ENCODE measurements around the gene THEMIS.
A peak's percentile ranks its signal among the peaks of the same experiment; 100 is the strongest.

Gene THEMIS

DNA sequence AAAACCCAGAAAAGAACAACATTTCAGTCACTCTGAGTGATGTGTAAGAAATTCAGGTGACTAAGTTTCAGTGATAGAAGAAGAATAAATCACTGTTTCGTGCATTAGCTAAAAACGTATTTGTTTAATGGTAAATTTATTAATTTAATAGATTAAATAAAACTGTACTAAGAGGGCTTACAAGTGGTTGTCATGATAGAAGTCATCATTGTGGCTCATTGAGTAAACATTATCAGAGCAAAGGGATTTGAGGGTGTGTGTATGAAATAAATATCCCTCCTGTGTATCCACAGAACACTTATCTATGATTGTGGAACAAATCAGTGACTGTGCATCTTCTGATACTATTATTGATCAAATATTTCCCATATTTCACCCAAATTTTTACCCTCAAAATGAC, 40.1 kb downstream of the THEMIS start:
- no peak for DNase-seq (ENCODE audit: low read depth in 2 of 2)

DNA sequence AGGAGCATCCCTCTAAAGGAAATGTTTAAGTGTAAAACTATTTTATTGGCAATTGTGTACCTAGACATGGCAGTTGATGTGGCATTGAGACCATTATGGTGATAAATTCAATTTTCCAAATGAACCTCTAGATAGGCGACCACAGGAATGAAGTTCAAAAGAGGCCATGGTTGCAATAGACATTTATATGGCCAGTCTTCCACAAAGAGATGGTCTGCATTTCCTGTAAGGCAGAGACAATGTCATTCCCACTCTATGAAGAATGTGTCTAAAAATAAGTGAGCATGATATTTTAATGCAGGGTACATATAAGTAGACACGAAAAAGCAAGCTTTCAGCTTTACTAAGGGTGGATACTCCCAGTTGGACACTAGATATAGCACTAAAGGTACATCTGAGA, 40.9 kb downstream of the THEMIS start:
- no peak for DNase-seq (ENCODE audit: low read depth in 2 of 2)

DNA sequence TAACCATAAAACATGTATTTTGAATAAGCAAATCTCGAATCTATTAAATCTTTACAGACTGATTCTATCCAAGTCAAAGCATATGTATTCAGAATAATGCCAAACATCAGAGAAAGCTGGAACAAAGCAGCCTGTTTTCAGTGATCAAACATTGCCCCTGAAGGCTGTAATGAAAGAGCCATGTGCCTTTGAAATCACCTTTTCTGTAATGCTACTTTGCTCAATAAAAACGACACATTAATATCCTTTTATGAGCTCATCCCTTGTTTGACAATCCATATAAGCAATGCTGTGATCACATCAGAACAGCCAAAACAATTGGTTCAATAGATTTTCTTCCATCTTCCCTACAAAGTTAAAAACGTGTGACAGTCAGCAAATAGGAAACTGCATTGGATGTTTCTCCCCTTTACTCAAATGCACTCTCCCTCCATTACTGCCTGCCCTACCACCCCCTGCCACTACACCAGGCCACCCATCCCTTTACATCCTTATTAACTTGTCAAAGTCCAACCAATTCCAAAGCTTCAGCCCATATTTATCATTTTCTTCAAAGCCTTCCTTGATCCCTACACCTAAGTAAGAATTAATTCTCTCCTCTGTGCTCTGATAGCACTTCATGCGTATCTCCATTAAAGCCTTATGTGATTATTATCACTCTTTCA, 42.0 kb downstream of the THEMIS start:
- DNase-seq (ENCODE audit: low read depth in 2 of 2), result no peak

DNA sequence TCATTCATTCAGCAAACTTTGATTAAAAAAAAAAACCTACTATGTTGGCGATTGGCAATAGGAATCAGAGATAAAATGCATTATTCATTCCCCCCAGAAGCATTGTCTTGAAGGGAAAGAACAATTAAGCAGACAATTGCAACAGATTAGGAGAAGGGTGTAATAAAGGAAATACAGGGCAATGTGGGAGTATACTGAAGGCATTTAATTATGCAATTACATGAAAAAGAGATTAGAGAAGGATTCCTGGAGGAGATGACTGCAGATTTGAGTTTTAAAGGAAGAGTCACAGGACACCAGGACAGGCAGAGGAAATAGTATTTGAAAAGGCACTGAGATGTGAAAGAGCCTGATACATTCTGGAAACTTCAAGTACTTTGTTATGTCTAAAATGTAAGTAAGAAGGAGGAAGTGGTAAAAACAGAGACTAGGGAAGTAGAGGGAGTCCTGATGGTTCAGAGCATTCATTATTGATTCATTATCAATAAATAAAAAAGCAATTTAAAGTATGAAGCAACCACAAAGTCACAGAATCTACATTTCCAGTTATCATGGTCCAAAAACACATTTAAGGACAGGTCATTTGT, 43.7 kb downstream of the THEMIS start:
- DNase-seq (ENCODE audit: low read depth in 2 of 2), result no peak

DNA sequence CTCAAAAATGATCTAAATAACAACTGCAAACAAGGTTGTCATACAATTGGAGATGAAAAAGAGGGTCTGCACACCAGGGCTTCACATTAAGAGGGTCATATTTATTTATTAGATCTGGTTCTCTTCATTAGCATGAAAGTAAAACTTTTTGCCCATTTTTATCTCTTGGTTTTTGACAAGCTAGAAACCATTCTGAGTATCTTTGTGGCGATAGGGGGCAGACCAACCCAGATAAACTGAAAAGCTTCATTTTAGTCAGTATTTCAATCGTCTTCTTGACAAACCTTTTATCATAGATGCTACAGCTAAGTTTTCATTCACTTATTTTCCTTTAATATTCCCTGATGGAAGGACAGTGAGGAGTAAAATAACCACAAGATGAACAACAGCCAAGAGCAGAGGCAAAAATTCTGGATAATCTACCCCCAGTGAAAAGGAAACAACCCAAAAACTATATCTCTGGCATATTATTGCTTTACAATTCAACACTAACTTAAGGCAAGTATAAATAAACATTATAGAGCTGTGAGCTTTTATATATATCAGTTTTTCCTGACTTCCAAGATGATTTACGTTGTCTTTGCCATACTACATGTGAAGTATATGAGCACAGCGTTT, 45.2 kb downstream of the THEMIS start:
- DNase-seq (ENCODE audit: low read depth in 2 of 2), result peak in 1 of 2 donors; percentile 27

DNA sequence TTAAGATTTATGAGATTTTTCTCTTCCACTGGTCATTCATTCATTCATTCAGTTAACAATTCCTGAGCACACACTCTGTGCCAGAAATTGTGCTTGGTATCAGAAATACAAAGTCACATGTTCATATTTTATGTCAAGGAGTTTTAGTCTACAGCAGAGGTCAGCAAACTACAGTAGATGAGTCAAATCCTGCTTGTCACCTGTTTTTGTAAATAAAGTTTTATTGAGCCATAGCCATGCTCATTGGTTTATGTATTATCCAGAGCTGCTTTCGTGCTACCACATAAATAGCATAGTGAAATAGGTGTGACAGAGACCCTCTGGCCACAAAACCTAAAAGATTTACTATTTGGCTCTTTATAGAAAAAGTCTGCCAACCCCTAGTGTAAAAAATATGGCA, 46.8 kb downstream of the THEMIS start:
- no peak for DNase-seq (ENCODE audit: low read depth in 2 of 2)

DNA sequence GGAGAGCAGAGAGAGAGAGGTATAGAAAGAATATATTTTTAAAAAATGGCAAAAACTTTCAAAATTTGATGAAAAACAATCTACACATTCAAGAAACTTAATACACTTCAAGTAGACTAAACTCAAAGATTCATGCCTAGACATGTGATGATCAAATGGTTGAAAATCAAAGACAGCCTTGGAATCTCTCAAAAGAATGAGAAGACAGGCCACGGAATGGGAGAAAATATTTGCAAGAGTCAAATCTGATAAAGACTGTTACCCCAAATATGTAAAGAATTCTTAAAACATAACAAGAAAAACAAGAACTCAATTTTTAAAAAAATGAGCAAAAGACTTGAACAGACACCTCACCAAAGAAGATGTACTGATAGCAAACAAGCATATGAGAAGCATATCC, 49.7 kb downstream of the THEMIS start:
- no peak for DNase-seq (ENCODE audit: low read depth in 2 of 2)

DNA sequence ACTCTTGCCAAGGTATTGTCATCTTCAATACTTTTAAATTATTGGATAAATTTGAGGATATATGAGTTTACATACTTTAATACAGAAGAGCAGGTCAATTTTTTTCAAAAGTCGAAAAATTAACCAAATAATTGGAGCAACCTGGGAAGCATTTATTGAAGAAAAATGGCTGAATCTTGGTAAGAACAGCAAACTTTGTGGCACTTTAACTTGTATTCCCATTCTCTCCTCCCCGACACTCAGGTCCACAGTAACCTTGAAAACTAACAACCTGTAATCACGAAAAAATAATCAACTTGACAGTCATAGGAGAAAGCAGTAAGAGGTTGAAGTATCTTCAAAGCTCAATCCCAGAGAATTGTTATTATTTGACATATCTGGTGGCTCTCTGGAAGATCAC, 55.6 kb downstream of the THEMIS start:
- no peak for DNase-seq (ENCODE audit: low read depth in 2 of 2)

DNA sequence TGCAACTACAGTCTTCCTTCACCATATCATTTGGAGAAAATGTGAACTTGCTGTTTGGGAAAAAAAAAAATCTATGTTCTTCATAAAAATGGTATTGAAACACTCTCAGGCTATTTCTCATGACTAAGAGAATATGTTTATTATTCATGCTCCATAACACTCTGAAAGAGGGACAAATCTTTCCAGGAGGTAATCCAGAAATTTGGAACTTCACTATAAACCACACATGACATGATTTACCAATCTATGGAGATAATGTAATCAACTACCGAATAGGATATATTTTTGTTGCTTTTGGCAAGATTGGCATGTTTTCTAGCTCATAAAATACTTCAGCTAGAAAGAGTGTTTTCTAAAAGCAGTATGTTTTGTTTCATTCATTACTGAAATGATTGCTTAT, 56.3 kb downstream of the THEMIS start:
- DNase-seq (ENCODE audit: low read depth in 2 of 2), result no peak

DNA sequence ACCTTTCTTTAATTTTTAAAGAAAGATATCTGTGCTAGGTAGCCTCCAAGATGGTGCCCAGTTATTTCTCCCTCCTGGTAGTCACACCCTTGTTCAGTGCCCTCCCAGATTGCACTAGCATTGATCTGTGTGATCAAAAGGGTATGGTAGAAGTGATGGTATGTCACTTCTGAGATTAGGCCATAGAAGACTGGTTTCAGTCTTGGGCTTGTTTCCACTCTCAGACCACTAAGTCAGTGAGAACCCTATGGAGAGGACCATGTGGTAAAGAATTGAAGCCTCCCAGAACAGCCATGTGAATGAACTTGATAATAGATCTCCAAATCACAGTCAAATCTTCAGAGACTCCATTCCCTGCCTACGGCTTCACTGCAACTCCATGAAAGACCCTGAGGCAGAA, 57.3 kb downstream of the THEMIS start:
- DNase-seq (ENCODE audit: low read depth in 2 of 2), result no peak

DNA sequence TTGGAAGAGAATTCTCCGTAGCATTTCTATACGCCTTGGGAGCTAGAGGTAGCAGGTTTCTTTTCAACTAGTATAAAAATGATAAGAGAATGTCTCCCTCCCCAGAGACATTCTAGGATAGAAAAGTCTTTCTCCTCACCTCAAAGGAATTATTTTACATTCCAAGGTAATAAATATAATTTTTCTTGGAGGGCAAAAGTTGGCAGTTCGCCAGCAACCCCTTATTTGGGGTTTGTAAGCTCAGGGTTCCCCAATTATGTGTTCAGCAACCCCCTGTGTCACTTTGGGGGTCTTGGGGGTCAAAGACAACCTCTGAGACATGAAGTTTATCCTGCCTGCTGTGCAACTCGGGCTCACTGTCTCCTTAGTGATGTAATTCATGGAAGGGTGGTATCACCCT, 58.3 kb downstream of the THEMIS start:
- DNase-seq (ENCODE audit: low read depth in 2 of 2), result no peak

DNA sequence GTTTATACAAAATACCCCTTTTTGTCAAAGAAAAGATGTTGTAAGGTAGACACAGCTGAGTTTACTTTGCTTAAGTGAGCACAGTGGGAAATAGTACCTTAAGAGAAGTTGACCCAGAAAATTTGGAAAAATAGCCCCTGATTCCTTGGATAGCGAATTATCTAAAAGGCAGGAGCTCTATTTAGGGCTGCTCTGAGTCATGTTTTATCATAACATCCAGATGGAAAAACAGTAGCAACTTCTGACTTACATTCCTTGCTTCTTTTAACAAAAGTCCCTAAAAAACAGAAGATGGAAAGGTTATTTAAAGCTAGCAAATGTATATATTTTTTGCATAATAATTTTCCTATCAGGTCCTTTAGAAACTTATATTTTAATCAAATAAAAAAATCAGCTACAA, 59.0 kb downstream of the THEMIS start:
- no peak for DNase-seq (ENCODE audit: low read depth in 2 of 2)

DNA sequence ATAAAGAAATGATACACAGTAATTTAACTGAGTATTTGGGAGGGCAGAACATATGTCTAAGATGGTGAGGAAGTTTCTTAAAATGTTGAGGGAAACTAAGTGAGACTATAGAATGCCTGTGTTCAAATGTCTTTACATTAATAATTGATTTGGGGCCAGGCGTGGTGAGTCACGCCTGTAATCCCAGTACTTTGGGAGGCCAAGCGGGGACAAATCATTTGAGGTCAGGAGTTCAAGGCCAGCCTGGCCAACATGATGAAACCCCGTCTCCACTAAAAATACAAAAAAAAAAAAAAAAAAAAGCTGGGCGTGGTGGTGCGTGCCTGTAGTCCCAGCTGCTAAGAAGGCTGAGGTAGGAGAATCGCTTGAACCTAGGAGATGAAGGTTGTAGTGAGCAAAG, 66.7 kb downstream of the THEMIS start:
- DNase-seq (ENCODE audit: low read depth in 2 of 2), result no peak

DNA sequence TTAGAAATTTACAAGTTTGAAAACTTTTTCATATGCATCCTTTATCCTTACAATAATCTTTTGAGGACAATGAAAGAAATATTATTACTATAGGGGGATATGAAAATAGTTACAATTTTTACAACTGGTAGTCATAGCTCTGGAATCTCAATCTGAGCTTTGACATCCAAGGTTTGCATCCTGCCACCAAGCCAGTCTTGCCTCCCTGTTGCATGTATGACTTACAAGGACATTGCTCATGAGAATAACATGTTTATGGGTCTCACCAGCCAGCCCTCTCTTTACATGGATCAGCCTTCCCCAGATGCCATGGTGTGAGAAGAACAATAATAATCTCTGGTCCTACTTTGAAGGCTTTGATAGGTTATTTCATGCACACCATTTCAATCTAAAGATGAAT, 67.5 kb downstream of the THEMIS start:
- DNase-seq (ENCODE audit: low read depth in 2 of 2), result no peak

DNA sequence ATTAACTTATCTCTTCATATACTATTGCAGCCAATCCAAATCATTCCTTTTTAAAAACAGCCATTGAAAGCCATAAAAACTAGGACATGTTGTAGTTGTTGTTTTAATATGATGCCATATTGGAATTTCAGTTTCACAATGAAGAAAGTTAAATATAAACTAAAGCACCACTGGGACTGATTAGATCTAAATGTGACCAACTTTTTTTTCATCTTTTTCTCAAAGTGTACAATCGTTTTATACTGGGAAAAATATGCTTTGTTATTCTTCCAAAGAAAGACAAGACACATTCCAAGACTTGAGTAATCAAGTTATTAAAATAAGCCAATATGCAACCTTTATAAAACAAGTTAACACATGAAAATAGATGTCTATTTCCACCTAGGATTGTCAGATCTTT, 68.5 kb downstream of the THEMIS start:
- no peak for DNase-seq (ENCODE audit: low read depth in 2 of 2)

DNA sequence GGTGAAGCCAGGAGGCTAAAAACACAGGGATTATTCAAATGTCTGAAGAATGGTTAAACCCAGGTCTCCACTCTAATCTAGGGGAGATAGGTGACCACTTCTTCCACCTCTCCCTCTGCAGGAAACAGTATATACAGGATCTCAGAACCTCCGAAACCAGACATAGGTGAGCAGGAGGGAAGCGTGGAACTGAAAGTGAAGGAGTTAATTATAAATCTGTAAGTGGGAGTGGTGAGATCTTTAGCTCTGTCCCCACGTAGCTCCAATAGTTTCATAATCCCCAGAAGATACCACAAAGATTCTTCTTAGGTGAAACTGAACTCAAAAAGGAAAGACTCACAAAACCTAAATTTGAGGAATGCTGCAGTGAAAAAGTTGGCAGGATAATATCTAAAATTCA, 76.8 kb downstream of the THEMIS start:
- no peak for DNase-seq (ENCODE audit: low read depth in 2 of 2)

DNA sequence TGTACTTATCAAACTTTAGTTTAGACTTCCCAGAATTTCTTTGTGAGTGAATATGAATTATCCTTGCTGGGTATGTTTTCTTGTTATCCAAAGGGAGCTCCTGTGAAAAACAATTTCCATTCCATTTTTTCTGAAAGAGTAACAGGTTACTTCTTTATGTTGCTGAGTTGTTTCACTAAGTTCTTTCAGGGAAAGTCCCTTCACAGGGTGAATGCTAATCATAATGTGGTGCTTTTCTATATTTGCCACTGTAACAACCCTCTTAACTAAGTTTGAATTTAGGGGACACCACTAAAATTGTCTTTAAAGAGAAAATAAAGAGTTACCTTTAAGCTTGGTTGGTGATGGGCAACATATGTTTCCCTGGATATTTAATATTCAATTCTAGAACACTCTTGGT, 79.4 kb downstream of the THEMIS start:
- no peak for DNase-seq (ENCODE audit: low read depth in 2 of 2)

DNA sequence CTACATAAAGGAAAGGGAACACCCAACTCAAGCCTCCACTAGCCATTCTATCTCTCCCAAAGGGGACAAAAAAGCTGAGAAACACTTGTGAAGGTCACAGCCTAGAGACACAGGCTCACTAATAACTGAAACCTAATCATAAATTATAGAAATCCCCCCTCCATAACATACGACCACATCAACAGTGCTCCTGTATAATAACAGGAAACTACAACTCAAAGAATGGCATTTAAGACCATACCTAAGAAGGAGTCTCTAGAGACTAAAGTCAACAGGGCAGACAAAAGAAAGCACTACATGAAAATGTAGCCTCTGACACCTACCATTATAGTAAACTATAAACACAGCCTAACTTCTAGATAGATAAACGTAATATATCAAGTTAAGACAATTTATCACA, 82.7 kb downstream of the THEMIS start:
- no peak for DNase-seq (ENCODE audit: low read depth in 2 of 2)

DNA sequence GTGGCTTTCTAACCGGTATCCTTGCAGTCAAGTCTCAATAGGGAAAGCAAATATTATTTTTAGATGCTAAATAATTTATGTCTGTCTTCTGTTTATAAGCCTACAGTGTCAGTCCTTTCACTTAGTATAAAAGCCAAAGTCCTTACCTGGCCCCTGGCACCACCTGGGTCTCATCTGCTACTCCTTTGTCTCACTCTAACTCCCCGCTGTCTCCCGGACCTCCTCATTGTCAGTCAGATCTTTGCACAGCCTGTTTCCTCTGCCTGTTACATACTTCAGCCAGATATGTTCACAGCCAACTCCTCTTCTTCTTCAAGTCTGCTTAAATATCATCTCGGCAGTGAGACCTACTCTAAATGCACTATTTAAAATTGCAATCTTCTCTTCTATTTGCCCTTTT, 84.2 kb downstream of the THEMIS start:
- DNase-seq (ENCODE audit: low read depth in 2 of 2), result no peak

DNA sequence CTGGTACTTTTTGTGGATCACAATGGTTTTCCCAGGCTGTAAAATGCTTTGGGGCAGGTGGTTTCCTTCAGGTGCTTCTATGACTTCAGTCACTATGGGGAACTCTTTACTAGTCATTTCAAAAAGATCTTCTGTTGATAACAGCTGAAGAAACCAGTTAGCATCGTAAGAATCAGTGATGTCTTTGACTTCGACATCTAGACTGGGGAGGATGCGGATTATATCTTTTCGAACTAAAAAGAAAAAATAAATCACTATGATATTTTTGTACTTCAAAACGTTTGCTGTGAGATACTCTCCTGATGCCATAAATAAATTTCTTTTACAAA, 87.2 kb downstream of the THEMIS start:
- no peak for DNase-seq (ENCODE audit: low read depth in 2 of 2)

DNA sequence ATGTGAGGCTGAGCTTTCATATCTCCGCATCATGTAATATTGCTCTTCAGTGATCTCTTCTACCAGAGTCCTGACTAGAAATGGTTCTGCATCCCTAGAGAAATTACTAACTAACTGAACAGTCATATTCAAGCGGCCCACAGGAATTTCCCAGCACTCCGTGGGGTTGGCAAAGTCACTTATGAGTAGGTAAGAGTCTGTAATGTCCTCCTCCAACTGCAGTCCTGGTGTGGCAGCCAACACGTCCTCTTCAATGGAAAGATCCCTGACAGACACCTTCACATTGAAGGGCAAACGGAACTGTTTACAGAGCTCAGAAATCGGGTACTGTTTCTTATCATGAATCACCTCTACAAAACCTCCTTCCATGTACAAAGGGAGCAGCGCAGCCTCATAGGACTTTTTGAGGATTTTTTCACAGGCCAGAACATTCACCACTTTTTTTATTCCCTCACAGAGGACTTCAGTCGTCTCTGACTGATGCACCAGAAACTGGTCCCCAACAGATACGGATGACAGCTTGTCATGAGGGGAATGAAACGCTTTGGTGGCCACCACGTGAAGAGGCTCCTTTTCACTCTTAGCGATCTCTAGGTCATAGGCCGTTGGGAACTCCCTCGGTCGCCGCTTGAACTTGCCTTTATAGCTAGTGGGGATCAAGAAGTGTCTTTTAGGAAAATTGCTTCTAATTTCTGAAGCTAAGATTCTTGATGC, 87.7 kb downstream of the THEMIS start:
- no peak for DNase-seq (ENCODE audit: low read depth in 2 of 2)

DNA sequence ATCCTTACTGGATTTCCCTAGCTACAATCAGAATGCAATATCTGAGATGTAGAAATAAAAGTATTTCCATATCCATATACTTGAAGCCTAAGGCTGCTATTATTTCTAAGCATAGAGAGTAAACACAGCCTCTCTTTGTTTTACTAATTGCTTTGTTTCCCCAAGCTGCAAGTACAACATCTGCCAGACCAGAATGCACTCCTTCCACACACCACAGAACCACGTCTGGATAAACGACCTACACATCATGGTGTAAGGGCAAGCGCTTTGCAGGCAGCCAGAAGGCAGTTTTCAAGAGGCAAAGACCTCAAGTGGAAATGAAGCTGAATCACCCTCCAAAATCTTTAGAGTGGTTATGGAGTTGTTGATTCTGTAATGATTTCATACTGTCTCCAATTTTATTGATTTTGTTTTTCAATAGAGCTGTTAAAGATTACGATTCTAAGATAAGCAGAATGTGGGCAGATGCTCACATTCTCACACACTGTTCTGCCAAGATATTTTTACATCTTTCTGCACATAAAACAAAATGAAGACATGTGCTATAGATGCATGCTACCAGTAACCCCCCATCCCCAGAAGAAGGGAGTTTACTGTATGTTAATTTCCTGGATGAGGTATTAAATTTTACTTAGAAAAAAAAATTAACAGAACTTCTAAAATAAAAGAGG, 88.8 kb downstream of the THEMIS start:
- DNase-seq (ENCODE audit: low read depth in 2 of 2), result no peak
